HepG2 (cell line): ENCODE measurements around the gene SRSF3. TPM values are rescaled to one million over a fixed set of nuclear protein-coding genes. Genes with fewer than 3 reads are reported as not detected.

Experiments used
- ARID2 ChIP-seq: sonication (generic); formaldehyde crosslinking; IDR thresholded peaks from 2 replicates; pipeline ENCODE4 v1.8.1; 2022; ENCODE audit warnings: mild to moderate bottlenecking, missing genetic modification reagents, borderline replicate concordance
- CHCHD3 ChIP-seq: sonication (generic); formaldehyde crosslinking; IDR thresholded peaks from 2 replicates; pipeline ENCODE4 v1.8.0; 2022; ENCODE audit warnings: mild to moderate bottlenecking, missing genetic modification reagents, moderate library complexity
- ERF ChIP-seq: IDR thresholded peaks from 2 replicates; pipeline ENCODE4 v1.6.1; 2018; ENCODE audit warnings: missing biosample characterization, missing genetic modification reagents
- GFI1 ChIP-seq: sonication (generic); formaldehyde crosslinking; IDR thresholded peaks from 2 replicates; pipeline ENCODE4 v1.5.0; 2020; ENCODE audit warnings: missing genetic modification reagents, mild to moderate bottlenecking, borderline replicate concordance
- HNRNPUL1 ChIP-seq: fragments of 200-400 bp; formaldehyde crosslinking; IDR thresholded peaks from 2 replicates; pipeline ENCODE4 v1.6.1; 2017; ENCODE audit warnings: low read depth, mild to moderate bottlenecking, low read length, moderate library complexity
- KLF16 ChIP-seq, 2 experiments: sonication (generic) in 1 of 2; formaldehyde crosslinking in 1 of 2; IDR thresholded peaks; 2 replicates each; pipeline versions ENCODE4 v1.6.1 to v1.8.0; 2016 to 2023; ENCODE audit warnings: missing genetic modification reagents in 2 of 2, missing compliant biosample characterization in 1 of 2
- MTF1 ChIP-seq: sonication (generic); formaldehyde crosslinking; IDR thresholded peaks from 2 replicates; pipeline ENCODE4 v1.5.0; 2020; ENCODE audit warnings: missing genetic modification reagents
- NAIF1 ChIP-seq: sonication (generic); formaldehyde crosslinking; IDR thresholded peaks from 2 replicates; pipeline ENCODE4 v1.5.0; 2020; ENCODE audit warnings: mild to moderate bottlenecking, missing genetic modification reagents, borderline replicate concordance
- PCBP1 ChIP-seq: fragments of 200-400 bp; formaldehyde crosslinking; IDR thresholded peaks from 2 replicates; pipeline ENCODE4 v1.6.1; 2017; ENCODE audit warnings: mild to moderate bottlenecking, low read depth, low read length, borderline replicate concordance
- RARG ChIP-seq: sonication (generic); formaldehyde crosslinking; IDR thresholded peaks from 2 replicates; pipeline ENCODE4 v1.4.0; 2020; ENCODE audit warnings: low read depth, mild to moderate bottlenecking, missing genetic modification reagents
- SIN3B ChIP-seq: fragments of 150-350 bp; IDR thresholded peaks from 2 replicates; pipeline ENCODE4 v1.6.1; 2014; ENCODE audit warnings: low read length
- SMAD3 ChIP-seq: sonication (generic); formaldehyde crosslinking; IDR thresholded peaks from 2 replicates; pipeline ENCODE4 v1.4.0; 2020; ENCODE audit warnings: missing genetic modification reagents
- TARDBP ChIP-seq: sonication (generic); formaldehyde crosslinking; IDR thresholded peaks from 2 replicates; pipeline ENCODE4 v1.8.0; 2022; ENCODE audit warnings: mild to moderate bottlenecking, missing genetic modification reagents
- WIZ ChIP-seq: sonication (generic); formaldehyde crosslinking; IDR thresholded peaks from 2 replicates; pipeline ENCODE4 v1.5.1; 2020; ENCODE audit warnings: mild to moderate bottlenecking, missing genetic modification reagents
- ZBTB21 ChIP-seq: sonication (generic); formaldehyde crosslinking; IDR thresholded peaks from 2 replicates; pipeline ENCODE4 v1.4.0; 2020; ENCODE audit warnings: missing genetic modification reagents
- ZMYM3 ChIP-seq: sonication (generic); formaldehyde crosslinking; IDR thresholded peaks from 2 replicates; pipeline ENCODE4 v1.5.1; 2020; ENCODE audit warnings: mild to moderate bottlenecking, missing genetic modification reagents
- ZNF124 ChIP-seq: sonication (generic); formaldehyde crosslinking; IDR thresholded peaks from 2 replicates; pipeline ENCODE4 v1.4.0; 2020; ENCODE audit warnings: missing genetic modification reagents
- ZNF251 ChIP-seq: sonication (generic); formaldehyde crosslinking; IDR thresholded peaks from 2 replicates; pipeline ENCODE4 v1.9.0; 2021; ENCODE audit warnings: mild to moderate bottlenecking, missing genetic modification reagents
- ZNF329 ChIP-seq: sonication (generic); formaldehyde crosslinking; IDR thresholded peaks from 2 replicates; pipeline ENCODE4 v1.9.0; 2021; ENCODE audit warnings: low read depth, mild to moderate bottlenecking, missing genetic modification reagents
- ZNF432 ChIP-seq: sonication (generic); formaldehyde crosslinking; IDR thresholded peaks from 2 replicates; pipeline ENCODE4 v1.5.0; 2020; ENCODE audit warnings: missing genetic modification reagents, mild to moderate bottlenecking, borderline replicate concordance
- ZNF605 ChIP-seq: sonication (generic); formaldehyde crosslinking; IDR thresholded peaks from 2 replicates; pipeline ENCODE4 v1.8.0; 2022; ENCODE audit warnings: mild to moderate bottlenecking, missing genetic modification reagents
- ZSCAN9 ChIP-seq: IDR thresholded peaks from 2 replicates; pipeline ENCODE4 v1.6.1; 2016; ENCODE audit warnings: borderline replicate concordance
- polyA plus RNA-seq, 8 experiments: library from polyadenylated mRNA; depleted of rRNA in 3 of 8; stranded (reverse) in 7 of 8; unstranded in 1 of 8; fragments of >200 nt; fragmentation: Illumina TruSeq in 4 of 8; extraction: Trizol in 4 of 8; gene quantifications; 2 replicates each; pipeline versions ENCODE4 v1.2.1 to v1.2.3, GENCODE V29; 2011 to 2016; ENCODE audit warnings: low read depth in 4 of 8, missing spikeins in 1 of 8, mixed read lengths in 1 of 8; ENCODE audit not compliant: insufficient read depth in 1 of 8
- total RNA-seq, 5 experiments: library from RNA; depleted of rRNA; stranded (reverse); fragments of >200 nt; fragmentation: Illumina TruSeq; extraction: Trizol; gene quantifications; 2 replicates each; pipeline ENCODE4 v1.2.3, GENCODE V29; 2016; ENCODE audit warnings: low read depth in 1 of 5
- TF ChIP-seq, protein P1 (sequence below): sonication (generic); formaldehyde crosslinking; IDR thresholded peaks from 2 replicates; pipeline ENCODE4 v1.8.0; 2022; ENCODE audit warnings: mild to moderate bottlenecking, missing genetic modification reagents, moderate library complexity
- TF ChIP-seq, protein P2 (sequence below): sonication (generic); formaldehyde crosslinking; IDR thresholded peaks from 2 replicates; pipeline ENCODE4 v1.4.0; 2020; ENCODE audit warnings: missing genetic modification reagents
- TF ChIP-seq, protein P3 (sequence below): sonication (generic); formaldehyde crosslinking; IDR thresholded peaks from 2 replicates; pipeline ENCODE4 v1.5.1; 2020; ENCODE audit warnings: mild to moderate bottlenecking, missing genetic modification reagents

SRSF3 gene
- total and polyA plus RNA-seq, 2 of the 13 experiments (the other 11 are each of a cell fraction or from before 2014, with no cell fraction given): 206 to 684 TPM

DNA sequence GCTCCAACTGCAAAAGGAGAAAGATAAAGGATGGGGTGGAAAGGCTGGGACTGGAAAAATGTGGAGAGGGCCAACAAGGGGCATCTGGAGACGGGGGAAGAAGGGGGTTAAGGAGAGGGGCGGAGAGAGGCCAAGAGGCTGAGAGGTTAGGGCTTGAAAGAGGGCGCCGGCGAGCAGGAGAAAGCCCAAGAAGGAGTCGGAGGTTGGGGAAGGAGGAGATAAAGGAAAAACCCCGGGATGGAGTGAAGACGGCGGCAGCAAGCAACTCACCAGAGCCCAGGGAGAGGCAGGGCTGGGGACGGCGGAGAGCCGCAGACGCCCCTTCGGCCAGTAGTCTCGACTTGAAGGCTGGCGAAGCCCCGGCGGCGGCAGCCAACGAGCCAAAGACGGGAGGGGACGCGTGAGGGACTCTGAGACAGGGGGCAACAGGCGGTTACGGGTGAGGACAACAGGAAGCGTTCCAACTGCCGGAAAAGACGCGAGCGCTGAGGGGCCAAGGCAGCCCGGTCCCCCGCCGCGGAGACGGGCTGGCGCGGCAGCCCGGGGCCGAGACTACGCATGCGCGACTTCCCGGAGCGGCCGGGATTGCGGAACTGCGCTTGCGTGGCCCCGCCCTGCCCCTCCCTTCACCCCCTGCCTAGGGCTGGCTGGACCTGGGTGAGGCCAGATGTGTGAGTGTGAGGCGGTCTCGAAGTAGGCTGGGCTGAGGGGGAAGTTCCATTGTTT, 47.1 kb upstream of the SRSF3 start, which contains the start of gene STK38 (continued):
- TF ChIP-seq TARDBP (CRISPR knock-in tag): peak; percentile 44; the same call in 1 of the 2 replicates
- TF ChIP-seq ZNF605 (CRISPR knock-in tag): peak; percentile 65; the same call in 1 of the 2 replicates
- TF ChIP-seq CHCHD3 (CRISPR knock-in tag): 0 out of 2 replicates have a peak, but pooled peaks have one; percentile 47
- TF ChIP-seq PCBP1: no peak; the same call in 1 of the 2 replicates
- no peak for TF ChIP-seq ZBTB21 (CRISPR knock-in tag)
- TF ChIP-seq, protein P1, sequence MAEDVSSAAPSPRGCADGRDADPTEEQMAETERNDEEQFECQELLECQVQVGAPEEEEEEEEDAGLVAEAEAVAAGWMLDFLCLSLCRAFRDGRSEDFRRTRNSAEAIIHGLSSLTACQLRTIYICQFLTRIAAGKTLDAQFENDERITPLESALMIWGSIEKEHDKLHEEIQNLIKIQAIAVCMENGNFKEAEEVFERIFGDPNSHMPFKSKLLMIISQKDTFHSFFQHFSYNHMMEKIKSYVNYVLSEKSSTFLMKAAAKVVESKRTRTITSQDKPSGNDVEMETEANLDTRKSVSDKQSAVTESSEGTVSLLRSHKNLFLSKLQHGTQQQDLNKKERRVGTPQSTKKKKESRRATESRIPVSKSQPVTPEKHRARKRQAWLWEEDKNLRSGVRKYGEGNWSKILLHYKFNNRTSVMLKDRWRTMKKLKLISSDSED (CRISPR knock-in tag): no peak
- TF ChIP-seq, protein P2, sequence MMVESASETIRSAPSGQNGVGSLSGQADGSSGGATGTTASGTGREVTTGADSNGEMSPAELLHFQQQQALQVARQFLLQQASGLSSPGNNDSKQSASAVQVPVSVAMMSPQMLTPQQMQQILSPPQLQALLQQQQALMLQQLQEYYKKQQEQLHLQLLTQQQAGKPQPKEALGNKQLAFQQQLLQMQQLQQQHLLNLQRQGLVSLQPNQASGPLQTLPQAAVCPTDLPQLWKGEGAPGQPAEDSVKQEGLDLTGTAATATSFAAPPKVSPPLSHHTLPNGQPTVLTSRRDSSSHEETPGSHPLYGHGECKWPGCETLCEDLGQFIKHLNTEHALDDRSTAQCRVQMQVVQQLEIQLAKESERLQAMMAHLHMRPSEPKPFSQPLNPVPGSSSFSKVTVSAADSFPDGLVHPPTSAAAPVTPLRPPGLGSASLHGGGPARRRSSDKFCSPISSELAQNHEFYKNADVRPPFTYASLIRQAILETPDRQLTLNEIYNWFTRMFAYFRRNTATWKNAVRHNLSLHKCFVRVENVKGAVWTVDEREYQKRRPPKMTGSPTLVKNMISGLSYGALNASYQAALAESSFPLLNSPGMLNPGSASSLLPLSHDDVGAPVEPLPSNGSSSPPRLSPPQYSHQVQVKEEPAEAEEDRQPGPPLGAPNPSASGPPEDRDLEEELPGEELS (CRISPR knock-in tag): peak; percentile 49; the same call in 1 of the 2 replicates
- no peak for TF ChIP-seq RARG
- peak; percentile 85 for TF ChIP-seq ERF (CRISPR knock-in tag)
- no peak; the same call in 1 of the 2 replicates for TF ChIP-seq ZMYM3
- peak; percentile 57; the same call in 1 of the 2 replicates for TF ChIP-seq SMAD3 (CRISPR knock-in tag)
- TF ChIP-seq HNRNPUL1: no peak
- TF ChIP-seq GFI1 (CRISPR knock-in tag): peak; percentile 67
- 0 out of 2 replicates have a peak, but pooled peaks have one; percentile 49 for TF ChIP-seq MTF1
- no peak for TF ChIP-seq ZNF432 (CRISPR knock-in tag)
- TF ChIP-seq SIN3B: no peak
- 0 out of 2 replicates have a peak, but pooled peaks have one; percentile 17 for TF ChIP-seq ZSCAN9 (CRISPR knock-in tag)
- peak in 1 of 2 experiments; percentile 91; a peak in 2 of 4 replicates for TF ChIP-seq KLF16 (CRISPR knock-in tag; IDR thresholded peaks at IDR 0.05)
- TF ChIP-seq ZNF329 (CRISPR knock-in tag): peak; percentile 30; the same call in 1 of the 2 replicates
- TF ChIP-seq NAIF1: peak; percentile 69; the same call in 1 of the 2 replicates
- TF ChIP-seq WIZ: peak; percentile 84
- peak; percentile 87; the same call in 1 of the 2 replicates for TF ChIP-seq ZNF124 (CRISPR knock-in tag)
- no peak for TF ChIP-seq ZNF251 (CRISPR knock-in tag)
- TF ChIP-seq ARID2 (CRISPR knock-in tag): 0 out of 2 replicates have a peak, but pooled peaks have one; percentile 52
- TF ChIP-seq, protein P3, sequence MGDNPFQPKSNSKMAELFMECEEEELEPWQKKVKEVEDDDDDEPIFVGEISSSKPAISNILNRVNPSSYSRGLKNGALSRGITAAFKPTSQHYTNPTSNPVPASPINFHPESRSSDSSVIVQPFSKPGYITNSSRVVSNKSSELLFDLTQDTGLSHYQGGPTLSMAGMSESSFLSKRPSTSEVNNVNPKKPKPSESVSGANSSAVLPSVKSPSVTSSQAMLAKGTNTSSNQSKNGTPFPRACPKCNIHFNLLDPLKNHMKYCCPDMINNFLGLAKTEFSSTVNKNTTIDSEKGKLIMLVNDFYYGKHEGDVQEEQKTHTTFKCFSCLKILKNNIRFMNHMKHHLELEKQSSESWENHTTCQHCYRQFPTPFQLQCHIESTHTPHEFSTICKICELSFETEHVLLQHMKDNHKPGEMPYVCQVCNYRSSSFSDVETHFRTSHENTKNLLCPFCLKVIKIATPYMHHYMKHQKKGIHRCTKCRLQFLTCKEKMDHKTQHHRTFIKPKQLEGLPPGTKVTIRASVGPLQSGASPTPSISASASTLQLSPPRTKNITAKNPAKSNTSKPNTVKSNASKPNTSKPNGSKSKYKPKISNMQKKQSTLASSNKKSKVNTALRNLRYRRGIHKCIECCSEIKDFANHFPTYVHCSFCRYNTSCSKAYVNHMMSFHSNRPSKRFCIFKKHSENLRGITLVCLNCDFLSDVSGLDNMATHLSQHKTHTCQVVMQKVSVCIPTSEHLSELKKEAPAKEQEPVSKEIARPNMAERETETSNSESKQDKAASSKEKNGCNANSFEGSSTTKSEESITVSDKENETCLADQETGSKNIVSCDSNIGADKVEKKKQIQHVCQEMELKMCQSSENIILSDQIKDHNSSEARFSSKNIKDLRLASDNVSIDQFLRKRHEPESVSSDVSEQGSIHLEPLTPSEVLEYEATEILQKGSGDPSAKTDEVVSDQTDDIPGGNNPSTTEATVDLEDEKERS (CRISPR knock-in tag): peak; percentile 40; the same call in 1 of the 2 replicates
